GM21381 (cell line): ENCODE data around the gene TRAM2.

Source experiments
- ATAC-seq: cut with Tn5 transposase; IDR thresholded peaks from one replicate; pipeline ENCODE4 v1.9.1; 2021; ENCODE audit warnings: mild to moderate bottlenecking, moderate library complexity; ENCODE audit not compliant: unreplicated experiment

The TRAM2 gene

DNA sequence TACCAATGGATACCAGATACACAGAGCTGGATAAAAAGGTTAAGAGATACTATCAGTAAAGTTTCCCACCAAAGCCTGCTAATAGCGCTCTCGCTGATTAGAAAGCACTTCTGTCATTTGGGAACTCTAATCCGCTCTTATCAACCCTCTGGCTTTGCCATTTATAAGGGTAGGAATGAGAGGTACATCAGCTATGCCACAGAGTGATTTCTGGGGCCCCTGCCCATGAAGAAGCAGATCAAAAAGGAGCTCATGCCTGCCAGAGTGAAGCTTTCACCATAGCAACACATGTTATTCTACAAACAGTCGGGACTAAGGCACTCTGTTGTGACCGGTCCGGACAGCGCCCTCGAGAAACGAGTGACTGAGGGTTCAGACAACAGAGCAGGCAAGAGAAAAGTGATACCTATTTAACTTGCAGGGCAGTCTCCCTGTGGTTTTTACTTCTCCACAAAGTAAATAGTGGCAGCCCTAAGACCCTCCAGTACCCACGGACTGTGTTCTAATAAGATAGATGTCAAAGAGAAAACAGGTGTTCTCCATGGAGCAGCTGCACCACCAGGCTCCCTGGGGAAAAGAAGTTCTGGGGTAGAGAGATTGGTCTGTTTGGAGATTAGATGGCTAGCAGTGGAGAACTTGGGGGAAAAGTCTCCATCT is 5.6 kb downstream of the TRAM2 start:
- no peak for ATAC-seq

DNA sequence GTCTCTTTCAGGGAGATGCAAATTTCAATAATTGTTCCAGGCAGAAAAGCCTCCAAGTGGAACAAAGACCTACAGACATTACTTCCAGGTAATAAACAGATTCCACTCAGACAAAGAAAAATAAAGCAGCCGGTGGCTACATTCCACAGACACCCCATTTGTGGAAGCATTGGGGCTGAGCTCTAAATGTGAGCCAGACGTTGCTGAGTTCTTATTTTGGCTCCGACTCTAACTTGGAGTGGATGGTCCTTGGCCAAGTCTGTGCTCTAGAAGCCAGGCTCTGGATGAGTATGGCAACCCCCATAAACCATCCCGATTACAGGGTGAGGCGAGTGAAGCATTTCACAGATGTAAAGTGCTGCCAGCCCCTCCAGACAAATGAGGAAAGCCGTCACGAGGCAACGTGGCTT is 6.6 kb downstream of the TRAM2 start:
- no peak for ATAC-seq

DNA sequence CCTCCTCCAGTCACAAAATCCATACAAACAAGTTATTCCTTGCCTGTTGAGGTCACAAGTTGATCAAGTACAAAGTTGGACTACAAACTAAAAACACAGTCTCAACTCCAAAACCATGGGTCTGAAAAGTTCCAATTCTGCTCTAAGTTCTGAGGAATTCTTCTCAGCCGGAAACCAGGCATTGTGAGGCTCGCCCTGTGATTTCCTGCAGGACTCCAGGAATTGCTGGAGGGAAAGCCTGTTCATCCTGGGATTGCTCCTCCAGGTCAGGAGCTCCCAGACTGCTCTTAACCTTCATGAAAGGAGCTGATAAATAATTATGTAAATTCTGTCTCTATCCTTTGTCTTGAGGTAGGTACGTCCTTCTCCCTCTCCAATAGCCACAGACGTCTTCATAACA is 8.5 kb downstream of the TRAM2 start:
- no peak for ATAC-seq

DNA sequence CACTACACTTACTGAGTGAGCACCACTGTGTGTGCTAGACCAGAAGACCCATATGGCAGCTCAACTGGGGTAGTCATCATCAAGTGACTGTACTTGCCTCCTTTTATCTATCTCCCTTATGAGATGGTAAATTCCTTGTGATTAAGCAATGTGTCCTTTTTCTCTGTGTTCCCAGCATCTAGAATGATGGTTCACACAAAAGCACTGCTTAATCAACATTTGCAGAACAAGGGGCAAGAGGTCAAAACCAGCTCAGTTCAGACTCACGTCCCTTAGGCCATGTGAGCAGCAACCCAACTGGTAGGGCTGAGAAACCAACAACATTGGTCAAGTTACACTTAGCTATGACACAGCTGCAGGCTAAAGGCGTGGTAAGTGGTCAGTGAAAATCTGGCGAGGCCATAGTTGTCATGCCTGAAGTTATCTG is 10.0 kb downstream of the TRAM2 start:
- no peak for ATAC-seq

GRCh38 chr6:52566201-52566600 is 10.7 kb downstream of the TRAM2 start:
- ATAC-seq, result peak; percentile 81

GRCh38 chr6:52564856-52565255 is 12.0 kb downstream of the TRAM2 start:
- ATAC-seq, result no peak

DNA sequence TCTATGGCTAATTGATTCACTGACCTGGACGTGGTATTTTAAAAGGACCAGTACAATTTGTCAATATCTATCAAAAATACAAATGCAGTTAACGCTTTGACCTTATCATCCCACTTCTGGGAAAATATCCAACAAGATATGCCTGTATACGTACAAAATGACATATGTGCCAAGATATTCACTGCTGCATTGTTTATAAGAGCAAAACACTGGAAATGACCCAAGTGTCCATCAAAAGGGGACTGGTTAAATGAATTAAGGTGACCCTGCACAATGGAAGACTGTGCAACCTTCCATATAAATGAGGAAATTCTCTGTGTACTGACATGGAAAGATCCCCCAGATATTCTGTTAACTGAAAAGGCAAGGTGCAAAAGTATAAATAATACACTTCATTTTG is 13.9 kb downstream of the TRAM2 start:
- ATAC-seq, result no peak

DNA sequence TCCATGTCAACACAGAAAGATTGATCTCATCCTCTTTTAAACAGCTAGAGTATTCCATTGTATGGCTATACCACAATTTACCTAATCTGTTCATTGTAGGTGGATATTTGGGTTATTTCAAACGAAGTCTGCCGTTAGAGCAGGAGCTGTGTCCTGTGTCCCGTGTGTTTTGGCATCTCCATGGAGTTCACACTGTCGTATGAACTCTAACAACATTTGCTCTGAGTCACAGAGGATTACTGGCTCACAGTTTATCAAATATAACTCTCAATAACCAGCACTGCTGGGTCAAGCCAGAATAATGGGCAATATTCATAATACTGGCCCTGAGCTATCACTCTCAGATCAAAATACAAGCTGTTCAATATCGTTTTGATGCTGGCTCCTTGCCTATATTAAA is 16.4 kb downstream of the TRAM2 start:
- ATAC-seq, result no peak

DNA sequence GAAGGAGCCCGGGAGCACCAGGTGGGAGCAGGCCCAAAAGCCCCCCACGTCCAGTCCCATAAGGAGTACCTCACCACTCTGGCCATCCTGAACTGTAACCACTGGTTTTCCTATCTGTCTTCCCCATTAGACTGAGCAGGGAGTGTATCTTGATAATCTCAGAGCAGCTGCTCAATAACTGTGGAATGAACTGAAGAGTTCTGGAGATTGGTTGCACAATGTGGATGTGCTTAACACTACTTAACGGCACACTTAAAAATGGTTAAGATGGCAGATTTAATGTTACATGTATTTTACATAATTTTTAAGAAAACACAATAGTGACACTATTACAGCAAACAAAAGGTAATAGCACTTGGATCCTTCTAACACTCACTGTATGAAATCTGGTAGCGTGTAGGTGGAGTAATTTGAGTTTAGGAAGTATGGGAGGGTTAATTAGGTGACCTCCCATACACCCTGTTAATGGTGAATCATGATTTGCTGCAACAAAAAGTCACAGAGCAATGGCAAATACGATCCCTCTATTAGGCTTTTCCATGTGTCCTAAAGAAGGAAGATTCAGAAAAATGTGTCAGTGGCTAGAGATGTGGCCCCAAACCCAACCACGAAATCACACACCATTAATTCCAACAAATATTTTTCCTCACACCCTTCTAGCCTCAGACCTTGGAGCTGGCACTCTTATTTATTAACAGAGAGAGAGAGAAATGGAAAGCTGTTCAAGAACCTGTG is 18.4 kb downstream of the TRAM2 start:
- ATAC-seq, result no peak

GRCh38 chr6:52557389-52558265 is 19.2 kb downstream of the TRAM2 start:
- no peak for ATAC-seq

- ATAC-seq, result no peak
Observed at GRCh38 chr6:52555518-52556233, 21.2 kb downstream of the TRAM2 start.

GRCh38 chr6:52554684-52555280 is 22.1 kb downstream of the TRAM2 start:
- ATAC-seq, result no peak

- no peak for ATAC-seq
Observed at GRCh38 chr6:52553719-52554118, 23.1 kb downstream of the TRAM2 start.

DNA sequence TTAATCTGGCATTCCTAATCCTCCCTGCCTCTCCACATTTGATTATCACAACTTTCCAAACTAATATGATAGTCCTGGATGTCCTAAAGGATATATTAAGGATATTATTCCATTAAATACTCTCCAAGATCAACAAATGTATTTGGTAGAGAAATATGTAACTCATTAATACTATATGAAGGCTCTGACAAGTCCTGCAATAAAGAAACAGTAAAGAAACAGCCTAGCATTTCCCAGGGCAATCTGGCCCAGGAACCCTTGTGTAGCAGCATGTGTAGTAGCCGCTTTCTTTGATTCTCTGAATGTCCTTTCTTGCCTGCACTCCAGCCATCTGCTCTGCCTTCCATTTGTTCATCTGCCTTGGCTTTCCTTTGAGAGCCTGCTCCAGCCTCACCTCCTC is 23.7 kb downstream of the TRAM2 start:
- ATAC-seq, result no peak

DNA sequence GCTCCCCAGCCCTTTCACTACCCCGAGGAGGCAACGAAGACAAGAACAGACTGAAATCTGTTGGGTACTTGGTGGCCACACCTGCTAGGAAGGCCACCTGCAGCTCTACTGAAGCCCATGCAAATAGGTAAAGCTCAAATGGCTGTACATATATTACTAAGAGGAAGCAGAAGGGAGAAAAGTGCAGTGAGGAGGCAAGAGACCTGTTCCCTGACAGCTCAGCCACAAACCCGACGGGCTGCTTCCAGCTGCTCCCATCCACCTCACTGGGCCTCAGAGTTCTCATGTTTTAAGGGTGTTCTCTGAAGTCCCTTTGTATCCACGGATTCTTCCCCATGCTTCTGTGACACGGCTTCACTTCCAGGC is 24.6 kb downstream of the TRAM2 start:
- ATAC-seq, result peak; percentile 86

DNA sequence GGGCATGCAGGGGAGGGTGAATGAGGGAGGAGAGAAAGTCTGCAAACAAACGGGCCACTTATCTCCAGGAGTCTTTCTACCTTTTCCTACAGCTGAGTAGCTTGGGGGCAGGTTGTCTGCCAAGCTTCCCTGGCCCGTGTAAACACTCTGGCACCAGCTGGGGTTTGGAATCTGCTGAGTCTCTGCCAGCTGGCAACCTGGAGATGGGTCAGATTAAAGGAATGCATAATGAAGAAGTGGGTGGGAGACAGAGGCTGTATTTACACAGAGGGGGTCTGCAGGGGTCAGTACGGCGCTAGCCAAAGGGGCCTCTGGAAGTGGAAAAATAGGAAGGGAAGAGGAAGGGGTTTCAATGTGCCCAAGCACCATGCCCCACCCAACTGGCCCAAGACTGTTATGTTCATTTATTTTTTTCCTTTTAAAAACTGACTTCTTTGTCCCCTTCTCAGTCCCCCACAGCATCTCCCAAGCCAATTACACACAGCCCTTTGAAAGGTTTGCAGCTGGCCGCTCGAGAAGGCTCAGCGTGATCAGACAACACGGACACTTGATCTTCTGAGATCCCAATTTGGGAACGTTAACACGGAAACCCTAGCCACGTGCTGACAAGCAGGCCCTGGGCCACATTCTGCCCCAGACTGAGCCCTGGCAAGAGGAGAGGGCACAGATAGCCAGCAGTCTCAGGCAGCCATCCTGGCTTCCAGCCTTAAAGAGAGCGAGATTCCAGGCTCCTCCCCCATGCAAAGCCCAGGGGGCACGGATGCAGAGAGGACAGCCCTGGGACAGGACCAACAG is 25.2 kb downstream of the TRAM2 start:
- no peak for ATAC-seq

DNA sequence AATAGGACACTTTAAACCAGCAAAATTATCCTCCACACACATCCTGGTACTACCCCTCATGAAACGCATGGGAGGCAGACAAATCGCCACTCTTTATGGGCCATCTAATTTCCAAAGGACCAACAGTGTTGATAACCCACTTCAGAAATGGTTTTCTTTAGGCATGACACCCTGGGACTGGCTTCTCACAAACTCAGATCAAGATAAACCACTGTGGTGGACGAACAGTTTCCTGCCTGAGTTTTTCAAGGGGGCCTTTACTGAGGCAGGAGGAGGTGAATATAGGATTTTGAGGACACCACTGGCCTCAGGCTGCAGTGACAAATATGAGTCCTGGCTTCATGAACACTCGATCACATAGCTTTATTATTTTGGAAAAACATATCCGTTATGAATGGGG is 26.0 kb downstream of the TRAM2 start:
- no peak for ATAC-seq

DNA sequence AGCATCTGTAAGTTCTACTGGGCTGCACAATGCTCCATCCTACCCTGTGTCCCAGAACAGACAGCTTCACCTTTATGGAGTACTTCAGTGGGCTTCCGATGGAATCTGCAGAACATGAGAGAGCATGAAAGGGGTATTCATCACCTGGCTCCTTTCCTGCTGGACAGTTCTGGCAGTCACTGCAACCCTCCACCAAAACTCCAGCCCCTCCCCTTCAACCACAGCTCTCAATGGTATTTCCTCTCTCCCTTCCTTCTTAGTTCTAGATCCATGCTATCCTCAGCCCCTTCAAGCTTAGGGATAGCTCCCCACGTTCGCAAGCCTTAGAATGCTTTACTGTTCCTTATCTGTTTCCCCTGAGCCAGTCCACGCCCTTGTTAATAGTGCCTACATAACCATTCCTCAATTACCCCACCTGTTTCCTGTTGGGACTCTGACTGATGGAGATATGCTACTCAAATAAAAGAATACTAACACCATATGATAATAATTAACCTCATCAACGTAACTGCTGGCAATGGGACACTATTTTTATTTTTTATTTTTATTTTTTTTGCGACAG is 26.8 kb downstream of the TRAM2 start:
- no peak for ATAC-seq

DNA sequence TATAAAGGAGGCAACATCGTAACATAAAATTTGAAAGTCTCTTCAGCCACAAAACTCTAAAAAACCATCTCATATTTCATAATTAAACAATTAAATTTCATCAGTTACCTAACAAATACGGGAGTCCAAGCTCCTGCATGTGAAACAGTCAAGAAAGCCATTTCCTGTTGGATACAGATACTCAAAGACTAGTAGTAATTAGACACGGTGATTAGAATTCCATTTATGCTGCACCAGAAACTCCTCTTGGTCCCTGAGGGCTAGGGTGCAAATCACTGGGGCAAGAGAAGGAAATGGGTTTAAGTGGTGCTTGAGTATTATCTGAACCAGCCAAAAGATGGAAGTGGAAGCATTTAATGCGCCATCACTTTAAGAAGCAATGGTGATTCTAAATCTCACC is 27.4 kb downstream of the TRAM2 start:
- no peak for ATAC-seq

DNA sequence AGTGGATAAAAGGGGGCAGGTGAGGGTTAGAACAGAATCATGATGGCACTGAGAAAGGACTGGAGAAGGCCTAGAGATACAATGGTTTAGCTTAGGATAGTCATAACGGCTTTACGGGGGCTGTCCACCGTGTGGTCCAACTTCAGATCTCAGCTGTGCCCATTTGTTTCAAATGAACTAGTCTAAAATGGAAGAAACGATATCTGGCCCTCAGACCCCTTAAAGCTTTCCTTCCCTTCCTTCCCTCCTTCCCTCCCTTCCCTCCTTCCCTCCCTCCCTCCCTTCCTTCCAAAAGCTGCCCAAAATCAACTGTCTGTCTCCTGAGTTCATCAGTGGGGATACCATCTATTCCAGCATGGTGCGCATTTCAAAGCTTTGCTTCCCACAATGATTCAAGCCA is 27.9 kb downstream of the TRAM2 start:
- no peak for ATAC-seq
